K562 (cell line): ENCODE results near the gene IKZF3. TPM values are rescaled to one million over a fixed set of nuclear protein-coding genes. Genes with fewer than 3 reads are reported as not detected.

Experiments used
- ATAC-seq: fragments of 200-7000 bp; cut with Tn5 transposase; 3 replicates; pipeline ENCODE4 v1.9.1; 2020; ENCODE audit warnings: moderate library complexity
- BruUV-seq: library from RNA; stranded (reverse); fragments of 400-500 nt; replicated peaks from 2 replicates; lab custom pipeline; 2021; lab: Mats Ljungman, UMichigan
- CTCF ChIA-PET: fragments of 300-600 bp; formaldehyde crosslinking; extraction: SDS; loops from one replicate; lab custom pipeline; 2021; ENCODE audit warnings: low intra/inter-chr PET ratio; lab: Yijun Ruan, JAX
- POLR2A ChIA-PET: fragments of 300-600, 350-650 bp; sonication (Branson Sonifier 250); formaldehyde crosslinking; extraction: SDS; loops from one replicate; lab custom pipeline; 2021; ENCODE audit warnings: antibody characterized with exemption, inconsistent platforms; lab: Yijun Ruan, JAX
- DNase-seq, 4 experiments: peaks; one replicate each; pipeline versions ENCODE4 v3.0.0 to v3.0.0-alpha.2; 2011 to 2018; ENCODE audit warnings: low spot score in 3 of 4, mixed read lengths in 3 of 4; ENCODE audit errors: extremely low read depth in 1 of 4
- FAIRE-seq: peaks from 2 replicates; lab custom pipeline; 2011; peaks lifted over from hg19 to GRCh38; lab: Jason Lieb, UNC
- H2AFZ ChIP-seq: 2 replicates; pipeline ENCODE4 v1.6.0; 2011; ENCODE audit warnings: low read depth, low read length, control low read depth, inconsistent platforms
- H3K27ac ChIP-seq: fragments of 200-600 bp; 3 replicates; pipeline ENCODE4 v1.8.0; 2011; ENCODE audit warnings: low read depth, mild to moderate bottlenecking, control low read depth, inconsistent platforms, low read length, moderate library complexity, mixed read lengths; ENCODE audit errors: extremely low read depth
- H3K27me3 ChIP-seq, 2 experiments: fragments of 300-600 bp in 1 of 2; 2 replicates in 1 of 2; 3 replicates in 1 of 2; pipeline versions ENCODE4 v1.6.0 to v1.8.0; 2011; ENCODE audit warnings: inconsistent platforms in 2 of 2, low read length in 2 of 2, mild to moderate bottlenecking in 1 of 2, mixed read lengths in 1 of 2, moderate library complexity in 1 of 2; ENCODE audit not compliant: control insufficient read depth in 2 of 2, insufficient read depth in 2 of 2
- H3K36me3 ChIP-seq: fragments of 300-600 bp; 3 replicates; pipeline ENCODE4 v1.8.0; 2011; ENCODE audit warnings: mild to moderate bottlenecking, low read length, inconsistent platforms; ENCODE audit not compliant: control insufficient read depth, insufficient read depth
- H3K4me1 ChIP-seq, 2 experiments: fragments of 200-600 bp in 1 of 2; replicated peaks in 1 of 2; 2 replicates in 1 of 2; 3 replicates in 1 of 2; pipeline versions ENCODE4 v1.5.1 to v1.8.0; 2011; ENCODE audit warnings: inconsistent platforms in 2 of 2, low read length in 2 of 2, mild to moderate bottlenecking in 1 of 2, mixed read lengths in 1 of 2, moderate library complexity in 1 of 2; ENCODE audit not compliant: control insufficient read depth in 2 of 2, insufficient read depth in 2 of 2
- H3K4me2 ChIP-seq: 2 replicates; pipeline ENCODE4 v1.6.1; 2011; ENCODE audit warnings: low read length, control low read depth, inconsistent platforms, mixed read lengths; ENCODE audit not compliant: insufficient read depth
- H3K4me3 ChIP-seq: fragments of 200-600 bp; sonication (generic), shearing (Covaris generic); 2 replicates; pipeline ENCODE4 v1.5.1; 2016; ENCODE audit warnings: control low read depth, inconsistent platforms
- H3K79me2 ChIP-seq: fragments of 200-600 bp; 3 replicates; pipeline ENCODE4 v1.8.0; 2011; ENCODE audit warnings: low read length, inconsistent platforms; ENCODE audit not compliant: control insufficient read depth, insufficient read depth
- H3K9ac ChIP-seq, 2 experiments: 2 replicates each; pipeline versions ENCODE4 v1.6.0 to v1.6.1; 2011; ENCODE audit warnings: low read depth in 2 of 2, low read length in 2 of 2, control low read depth in 1 of 2, inconsistent platforms in 1 of 2, mild to moderate bottlenecking in 1 of 2, mixed read lengths in 1 of 2; ENCODE audit not compliant: insufficient read depth in 1 of 2
- H3K9me1 ChIP-seq: one replicate; pipeline ENCODE4 v1.6.0; 2011; ENCODE audit warnings: inconsistent platforms, mild to moderate bottlenecking, low read length, moderate library complexity; ENCODE audit not compliant: control insufficient read depth, insufficient read depth
- H3K9me3 ChIP-seq: replicated peaks from 2 replicates; pipeline ENCODE4 v1.5.1; 2011; ENCODE audit warnings: low read depth, low read length, inconsistent platforms; ENCODE audit not compliant: control insufficient read depth, insufficient read depth
- H4K20me1 ChIP-seq: replicated peaks from 2 replicates; pipeline ENCODE4 v1.6.1; 2011; ENCODE audit warnings: low read length, inconsistent platforms, mixed read lengths; ENCODE audit not compliant: control insufficient read depth, insufficient read depth
- CBX5 ChIP-seq: IDR thresholded peaks from 2 replicates; pipeline ENCODE4 v1.6.1; 2014; ENCODE audit warnings: low read depth, borderline replicate concordance
- KAT8 ChIP-seq: fragments of 450-650 bp; IDR thresholded peaks from 2 replicates; pipeline ENCODE4 v1.6.1; 2016; ENCODE audit warnings: low read depth, mild to moderate bottlenecking
- PCBP1 ChIP-seq: fragments of 200-400 bp; formaldehyde crosslinking; IDR thresholded peaks from 2 replicates; pipeline ENCODE4 v1.6.1; 2018; ENCODE audit warnings: mild to moderate bottlenecking, low read depth, low read length; ENCODE audit not compliant: poor library complexity, severe bottlenecking
- ZBTB17 ChIP-seq: fragments of 450-650 bp; formaldehyde crosslinking; IDR thresholded peaks from 2 replicates; pipeline ENCODE4 v1.4.0; 2020; ENCODE audit warnings: mild to moderate bottlenecking
- WGBS: fragments of 100-300 bp; shearing (Covaris generic); methylation state at CpG from one replicate; pipeline ENCODE4 v1.1.6; 2016; ENCODE audit warnings: low coverage, mixed read lengths; ENCODE audit not compliant: insufficient coverage; ENCODE audit errors: missing lambda C conversion rate; 5-methylcytosine and 5-hydroxymethylcytosine counted together
- in situ Hi-C: fragments of 300-500 bp; cut with MboI; formaldehyde crosslinking; loops from 4 replicates; pipeline ENCODE4 v1.15.0; 2018; ENCODE audit warnings: inconsistent platforms, mixed read lengths
- intact Hi-C: fragments of 100-400 bp; cut with micrococcal nuclease; formaldehyde crosslinking; loops from 2 replicates; pipeline ENCODE4 v1.14.2; 2022
- polyA plus RNA-seq, 8 experiments: library from polyadenylated mRNA; depleted of rRNA in 4 of 8; stranded (reverse) in 5 of 8; unstranded in 3 of 8; fragments of >200 nt; fragmentation: Nextera tagmentation in 2 of 8; fragmentation: Illumina TruSeq in 1 of 8; extraction: Ambion mirVana in 2 of 8; extraction: Trizol in 1 of 8; gene quantifications; 2 replicates each; pipeline versions ENCODE4 v1.2.1 to v1.2.3, GENCODE V29; 2011 to 2014; ENCODE audit warnings: inconsistent platforms in 1 of 8, missing spikeins in 1 of 8
- total RNA-seq, 7 experiments: library from RNA; depleted of rRNA in 6 of 7; stranded (reverse); fragments of >200 nt in 6 of 7; fragmentation: Illumina TruSeq in 2 of 7; extraction: Trizol in 2 of 7; gene quantifications; 2 replicates each; pipeline versions ENCODE4 v1.2.1 to v1.2.3, GENCODE V29; 2011 to 2021; ENCODE audit warnings: low replicate concordance in 1 of 7
- TF ChIP-seq, protein P1 (sequence below), 2 experiments: fragments of 250-450 bp in 1 of 2; fragments of 450-650 bp in 1 of 2; sonication (Bioruptor Pico) in 1 of 2; IDR thresholded peaks; 2 replicates each; pipeline versions ENCODE4 v1.6.1 to v1.8.0; 2016 to 2021; ENCODE audit warnings: mild to moderate bottlenecking in 2 of 2, moderate library complexity in 2 of 2, missing compliant biosample characterization in 1 of 2, missing genetic modification characterization in 1 of 2
- TF ChIP-seq, protein P2 (sequence below): IDR thresholded peaks from 2 replicates; pipeline ENCODE4 v1.6.1; 2011; ENCODE audit warnings: borderline replicate concordance, low read depth, mild to moderate bottlenecking, moderate library complexity, low read length; ENCODE audit not compliant: insufficient read depth, poor library complexity, severe bottlenecking
- TF ChIP-seq, protein P3 (sequence below): fragments of 450-650 bp; formaldehyde crosslinking; IDR thresholded peaks from 2 replicates; pipeline ENCODE4 v1.4.0; 2020; ENCODE audit warnings: mild to moderate bottlenecking, moderate library complexity
- TF ChIP-seq, protein P4 (sequence below), 2 experiments: fragments of 450-650 bp in 1 of 2; sonication (generic) in 1 of 2; formaldehyde crosslinking in 1 of 2; IDR thresholded peaks in 1 of 2; conservative IDR thresholded peaks in 1 of 2; 2 replicates each; pipeline versions ENCODE4 v1.6.1 to v1.8.1; 2016 to 2023; ENCODE audit warnings: mild to moderate bottlenecking in 2 of 2, moderate library complexity in 2 of 2, inconsistent platforms in 1 of 2, missing genetic modification reagents in 1 of 2
- TF ChIP-seq, protein P5 (sequence below): sonication (generic); formaldehyde crosslinking; IDR thresholded peaks from 2 replicates; pipeline ENCODE4 v1.8.1; 2023; ENCODE audit warnings: mild to moderate bottlenecking, missing genetic modification reagents

Gene IKZF3
- total and polyA plus RNA-seq, 9 of the 15 experiments (the other 6 are each of a cell fraction or from before 2014, with no cell fraction given), result 0.06 to 1.6 (median 0.62) TPM

DNA sequence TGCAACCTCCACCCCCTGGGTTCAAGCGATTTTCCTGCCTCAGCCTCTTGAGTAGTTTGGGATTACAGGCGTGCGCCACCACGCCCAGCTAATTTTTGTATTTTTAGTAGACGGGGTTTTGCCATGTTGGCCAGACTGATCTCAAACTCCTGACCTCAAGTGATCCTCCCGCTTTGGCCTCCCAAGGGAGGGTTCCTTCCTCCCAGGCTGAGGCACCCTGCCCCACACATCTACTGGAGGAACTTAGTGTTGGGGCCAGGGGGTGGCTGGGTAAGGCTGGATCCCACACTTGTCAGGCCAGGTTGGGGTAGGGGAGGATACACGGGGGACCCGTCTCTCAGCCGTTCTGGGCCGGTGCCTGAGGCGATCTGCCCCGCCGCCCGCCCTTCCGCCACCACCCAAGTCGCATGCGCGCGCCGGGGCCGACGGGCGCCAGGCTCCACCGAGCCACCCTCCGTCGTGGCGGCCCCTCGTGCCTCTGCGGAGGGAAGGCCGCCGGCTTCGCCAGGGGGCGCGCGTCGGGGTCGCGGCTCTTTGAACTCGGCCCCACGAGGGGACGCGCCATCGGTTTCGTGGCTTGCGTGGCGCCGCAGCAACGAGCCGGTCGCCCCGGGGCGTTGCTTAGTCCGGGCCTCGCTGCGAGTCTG is 110.5 kb downstream of the IKZF3 start:
- Histone ChIP-seq H4K20me1 (no peaks in the 10 kb centered on the region), H3K27ac (peak overlapping the region; percentile 64), H3K9me1 (no peaks in the 10 kb centered on the region), H3K4me1 (peaks cover 9 to 43% of the 10 kb centered on the region in 2 experiments; a peak in 4 of 5 replicates), H3K79me2 (no peaks in the 10 kb centered on the region), H3K4me3 (peak overlapping the region; percentile 53), H3K36me3 (no peaks in the 10 kb centered on the region), H2AFZ (peak overlapping the region; percentile 85), H3K9ac (peak overlapping the region; percentile 67 to 98; a peak in 3 of 4 replicates), H3K27me3 (peaks cover 0 to 6% of the 10 kb centered on the region in 2 experiments; a peak in 1 of 5 replicates), H3K4me2 (peak overlapping the region; percentile 49), H3K9me3 (no peaks in the 10 kb centered on the region)
- no peak for FAIRE-seq
- in situ Hi-C loops, result no loop called here
- intact Hi-C loops, result loop anchor here (1.0 to 5.0 kb wide), 2 partner anchors 81 to 131 kb away; no protein-coding TSS in a partner anchor
- no TSS peak for BruUV-seq
- peak; percentile 46 for ATAC-seq
- DNase-seq, result peak in 2 of 4 experiments; percentile 84 to 86
- POLR2A ChIA-PET, result interaction anchor here (0.7 to 1.8 kb wide), 4 partner anchors 9 to 201 kb away, joined by 3 to 6 read pairs (median 4); partner anchors contain the start of gene PGAP3
- CTCF ChIA-PET, result interaction anchor here (0.6 to 6.1 kb wide), 7 partner anchors 23 to 723 kb away, joined by 3 to 118 read pairs (median 6); partner anchors contain the start of gene MIEN1
- WGBS, result 23% methylated on average over 46 of the region's 55 CpGs
- TF ChIP-seq, protein P1, sequence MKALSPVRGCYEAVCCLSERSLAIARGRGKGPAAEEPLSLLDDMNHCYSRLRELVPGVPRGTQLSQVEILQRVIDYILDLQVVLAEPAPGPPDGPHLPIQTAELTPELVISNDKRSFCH (CRISPR knock-in tag; IDR thresholded peaks at IDR 0.05), result no peak
- TF ChIP-seq, protein P1 (tag; IDR thresholded peaks at IDR 0.05), result peak; percentile 73; the same call in 1 of the 2 replicates
- TF ChIP-seq, protein P2, sequence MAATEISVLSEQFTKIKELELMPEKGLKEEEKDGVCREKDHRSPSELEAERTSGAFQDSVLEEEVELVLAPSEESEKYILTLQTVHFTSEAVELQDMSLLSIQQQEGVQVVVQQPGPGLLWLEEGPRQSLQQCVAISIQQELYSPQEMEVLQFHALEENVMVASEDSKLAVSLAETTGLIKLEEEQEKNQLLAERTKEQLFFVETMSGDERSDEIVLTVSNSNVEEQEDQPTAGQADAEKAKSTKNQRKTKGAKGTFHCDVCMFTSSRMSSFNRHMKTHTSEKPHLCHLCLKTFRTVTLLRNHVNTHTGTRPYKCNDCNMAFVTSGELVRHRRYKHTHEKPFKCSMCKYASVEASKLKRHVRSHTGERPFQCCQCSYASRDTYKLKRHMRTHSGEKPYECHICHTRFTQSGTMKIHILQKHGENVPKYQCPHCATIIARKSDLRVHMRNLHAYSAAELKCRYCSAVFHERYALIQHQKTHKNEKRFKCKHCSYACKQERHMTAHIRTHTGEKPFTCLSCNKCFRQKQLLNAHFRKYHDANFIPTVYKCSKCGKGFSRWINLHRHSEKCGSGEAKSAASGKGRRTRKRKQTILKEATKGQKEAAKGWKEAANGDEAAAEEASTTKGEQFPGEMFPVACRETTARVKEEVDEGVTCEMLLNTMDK, result peak; percentile 58
- TF ChIP-seq KAT8 (no peak), PCBP1 (peak; percentile 42), ZBTB17 (CRISPR knock-in tag) (peak; percentile 59; the same call in 1 of the 2 replicates), CBX5 (no peak)
- TF ChIP-seq, protein P3, sequence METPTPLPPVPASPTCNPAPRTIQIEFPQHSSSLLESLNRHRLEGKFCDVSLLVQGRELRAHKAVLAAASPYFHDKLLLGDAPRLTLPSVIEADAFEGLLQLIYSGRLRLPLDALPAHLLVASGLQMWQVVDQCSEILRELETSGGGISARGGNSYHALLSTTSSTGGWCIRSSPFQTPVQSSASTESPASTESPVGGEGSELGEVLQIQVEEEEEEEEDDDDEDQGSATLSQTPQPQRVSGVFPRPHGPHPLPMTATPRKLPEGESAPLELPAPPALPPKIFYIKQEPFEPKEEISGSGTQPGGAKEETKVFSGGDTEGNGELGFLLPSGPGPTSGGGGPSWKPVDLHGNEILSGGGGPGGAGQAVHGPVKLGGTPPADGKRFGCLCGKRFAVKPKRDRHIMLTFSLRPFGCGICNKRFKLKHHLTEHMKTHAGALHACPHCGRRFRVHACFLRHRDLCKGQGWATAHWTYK (CRISPR knock-in tag), result peak; percentile 94; the same call in 1 of the 2 replicates
- TF ChIP-seq, protein P4, sequence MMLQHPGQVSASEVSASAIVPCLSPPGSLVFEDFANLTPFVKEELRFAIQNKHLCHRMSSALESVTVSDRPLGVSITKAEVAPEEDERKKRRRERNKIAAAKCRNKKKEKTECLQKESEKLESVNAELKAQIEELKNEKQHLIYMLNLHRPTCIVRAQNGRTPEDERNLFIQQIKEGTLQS (IDR thresholded peaks at IDR 0.05), result no peak
- TF ChIP-seq, protein P4 (CRISPR knock-in tag; conservative IDR thresholded peaks at IDR 0.05), result 0 out of 2 replicates have a peak, but pooled peaks have one; percentile 9
- TF ChIP-seq, protein P5, sequence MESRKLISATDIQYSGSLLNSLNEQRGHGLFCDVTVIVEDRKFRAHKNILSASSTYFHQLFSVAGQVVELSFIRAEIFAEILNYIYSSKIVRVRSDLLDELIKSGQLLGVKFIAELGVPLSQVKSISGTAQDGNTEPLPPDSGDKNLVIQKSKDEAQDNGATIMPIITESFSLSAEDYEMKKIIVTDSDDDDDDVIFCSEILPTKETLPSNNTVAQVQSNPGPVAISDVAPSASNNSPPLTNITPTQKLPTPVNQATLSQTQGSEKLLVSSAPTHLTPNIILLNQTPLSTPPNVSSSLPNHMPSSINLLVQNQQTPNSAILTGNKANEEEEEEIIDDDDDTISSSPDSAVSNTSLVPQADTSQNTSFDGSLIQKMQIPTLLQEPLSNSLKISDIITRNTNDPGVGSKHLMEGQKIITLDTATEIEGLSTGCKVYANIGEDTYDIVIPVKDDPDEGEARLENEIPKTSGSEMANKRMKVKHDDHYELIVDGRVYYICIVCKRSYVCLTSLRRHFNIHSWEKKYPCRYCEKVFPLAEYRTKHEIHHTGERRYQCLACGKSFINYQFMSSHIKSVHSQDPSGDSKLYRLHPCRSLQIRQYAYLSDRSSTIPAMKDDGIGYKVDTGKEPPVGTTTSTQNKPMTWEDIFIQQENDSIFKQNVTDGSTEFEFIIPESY (CRISPR knock-in tag), result peak; percentile 99
